Endothelial cell of umbilical vein (primary cell): Measurements from ENCODE around the gene PLPP1. TPM values are rescaled to one million over a fixed set of nuclear protein-coding genes. Genes with fewer than 3 reads are reported as not detected.

ENCODE experiments used
- BruUV-seq: library from RNA; stranded (reverse); fragments of 400-500 nt; replicated peaks from 2 replicates; lab custom pipeline; 2021; lab: Mats Ljungman, UMichigan
- CTCF ChIA-PET: fragments of 300-600, 350-600 bp; sonication (Branson Sonifier 250); formaldehyde crosslinking; loops from one replicate; lab custom pipeline; 2021; ENCODE audit warnings: antibody characterized with exemption, inconsistent platforms; lab: Charles Lee
- POLR2A ChIA-PET: fragments of 300-600, 350-600 bp; sonication (Branson Sonifier 250); formaldehyde crosslinking; loops from one replicate; lab custom pipeline; 2021; ENCODE audit warnings: antibody characterized with exemption, inconsistent platforms; lab: Charles Lee
- DNase-seq: peaks from one replicate; pipeline ENCODE4 v3.0.0-alpha.2; 2011; ENCODE audit warnings: low read depth, low spot score
- FAIRE-seq: peaks from 2 replicates; lab custom pipeline; 2011; peaks lifted over from hg19 to GRCh38; lab: Jason Lieb, UNC
- H2AFZ ChIP-seq: 2 replicates; pipeline ENCODE4 v1.6.0; 2012; ENCODE audit warnings: low read depth, low read length, control low read depth, inconsistent platforms
- H3K27ac ChIP-seq: 2 replicates; pipeline ENCODE4 v1.5.1; 2011; ENCODE audit warnings: low read depth, mild to moderate bottlenecking, control low read depth, low read length, moderate library complexity; ENCODE audit not compliant: insufficient read depth
- H3K27me3 ChIP-seq, 2 experiments: 2 replicates each; pipeline versions ENCODE4 v1.6.0 to v1.6.1; 2011; ENCODE audit warnings: low read length in 2 of 2, mixed read lengths in 1 of 2; ENCODE audit not compliant: control insufficient read depth in 2 of 2, insufficient read depth in 2 of 2
- H3K36me3 ChIP-seq, 2 experiments: 2 replicates in 1 of 2; 3 replicates in 1 of 2; pipeline ENCODE4 v1.5.1; 2011; ENCODE audit warnings: low read length in 2 of 2, mild to moderate bottlenecking in 1 of 2, moderate library complexity in 1 of 2; ENCODE audit not compliant: control insufficient read depth in 2 of 2, insufficient read depth in 2 of 2; ENCODE audit errors: extremely low read depth in 1 of 2
- H3K4me1 ChIP-seq: 3 replicates; pipeline ENCODE4 v1.5.1; 2011; ENCODE audit warnings: mild to moderate bottlenecking, low read length; ENCODE audit not compliant: control insufficient read depth, insufficient read depth; ENCODE audit errors: extremely low read depth
- H3K4me2 ChIP-seq: 2 replicates; pipeline ENCODE4 v1.6.1; 2011; ENCODE audit warnings: low read length, control low read depth, mixed read lengths; ENCODE audit not compliant: insufficient read depth
- H3K4me3 ChIP-seq, 3 experiments: fragments of 200-600 bp in 1 of 3; sonication (generic), shearing (Covaris generic) in 1 of 3; replicated peaks in 1 of 3; 2 replicates each; pipeline ENCODE4 v1.5.1; 2011 to 2016; ENCODE audit warnings: control low read depth in 3 of 3, low read length in 3 of 3, mild to moderate bottlenecking in 2 of 3, inconsistent platforms in 1 of 3, low read depth in 1 of 3, moderate library complexity in 1 of 3; ENCODE audit not compliant: insufficient read depth in 1 of 3
- H3K79me2 ChIP-seq: 2 replicates; pipeline ENCODE4 v1.6.0; 2012; ENCODE audit warnings: low read length, inconsistent platforms; ENCODE audit not compliant: control insufficient read depth, insufficient read depth
- H3K9ac ChIP-seq: replicated peaks from 2 replicates; pipeline ENCODE3; 2011; ENCODE audit warnings: low read length, control low read depth; ENCODE audit not compliant: insufficient read depth; ENCODE audit errors: extremely low read depth
- H3K9me1 ChIP-seq: replicated peaks from 3 replicates; pipeline ENCODE4 v1.6.0; 2011; ENCODE audit warnings: mild to moderate bottlenecking, low read length; ENCODE audit not compliant: control insufficient read depth, insufficient read depth; ENCODE audit errors: extremely low read depth
- H3K9me3 ChIP-seq: replicated peaks from 2 replicates; pipeline ENCODE4 v1.5.1; 2012; ENCODE audit warnings: low read length, inconsistent platforms; ENCODE audit not compliant: control insufficient read depth, insufficient read depth
- H4K20me1 ChIP-seq: replicated peaks from 2 replicates; pipeline ENCODE3; 2011; ENCODE audit warnings: mild to moderate bottlenecking, low read length; ENCODE audit not compliant: control insufficient read depth, insufficient read depth; ENCODE audit errors: extremely low read depth
- EZH2 ChIP-seq: IDR thresholded peaks from 2 replicates; pipeline ENCODE4 v1.6.1; 2012; ENCODE audit warnings: borderline replicate concordance, low read depth, mild to moderate bottlenecking, moderate library complexity, low read length, inconsistent platforms; ENCODE audit not compliant: severe bottlenecking
- FOS ChIP-seq: IDR thresholded peaks from 2 replicates; pipeline ENCODE4 v1.6.1; 2011; ENCODE audit warnings: mild to moderate bottlenecking, low read length, moderate library complexity, borderline replicate concordance; ENCODE audit not compliant: insufficient read depth
- GATA2 ChIP-seq: IDR thresholded peaks from 2 replicates; pipeline ENCODE4 v1.7.0; 2011; ENCODE audit warnings: low read depth, mild to moderate bottlenecking, moderate library complexity, mixed read lengths, low read length; ENCODE audit not compliant: insufficient read length, insufficient read depth
- JUN ChIP-seq: IDR thresholded peaks from 2 replicates; pipeline ENCODE4 v1.6.1; 2011; ENCODE audit warnings: borderline replicate concordance, low read depth; ENCODE audit not compliant: insufficient read length, insufficient read depth
- MAX ChIP-seq: IDR thresholded peaks from 2 replicates; pipeline ENCODE4 v1.6.1; 2011; ENCODE audit not compliant: insufficient read depth, insufficient read length
- MYC ChIP-seq: IDR thresholded peaks from one replicate; pipeline ENCODE4 v1.6.1; 2011; ENCODE audit warnings: mild to moderate bottlenecking, low read depth, low read length
- POLR2A ChIP-seq: IDR thresholded peaks from 2 replicates; pipeline ENCODE4 v1.6.1; 2012; ENCODE audit warnings: low read depth, mild to moderate bottlenecking, control low read depth, low read length
- POLR2AphosphoS5 ChIP-seq: IDR thresholded peaks from 2 replicates; pipeline ENCODE4 v1.6.1; 2012; ENCODE audit warnings: low read depth, mild to moderate bottlenecking, control low read depth, low read length, moderate library complexity; ENCODE audit not compliant: insufficient read depth
- dilution Hi-C: fragments of 300-500 bp; cut with MboI; formaldehyde crosslinking; loops from one replicate; pipeline ENCODE4 v1.15.0; 2019; ENCODE audit warnings: low sequenced_read_pairs; ENCODE audit not compliant: extremely low pct_ligation_motif_present
- intact Hi-C: fragments of 100-400 bp; cut with micrococcal nuclease; formaldehyde crosslinking; loops from one replicate; pipeline ENCODE4 v1.10.0; 2022
- polyA plus RNA-seq, 4 experiments: library from polyadenylated mRNA; depleted of rRNA in 3 of 4; stranded (reverse) in 3 of 4; unstranded in 1 of 4; fragments of >200 nt; gene quantifications; 2 replicates each; pipeline versions ENCODE4 v1.2.1 to v1.2.3, GENCODE V29; 2011 to 2012; ENCODE audit warnings: missing spikeins in 1 of 4
- total RNA-seq: library from RNA; stranded (reverse); gene quantifications from 2 replicates; pipeline ENCODE4 v1.2.3, GENCODE V29; 2021
- TF ChIP-seq, protein P1 (sequence below), 2 donors: IDR thresholded peaks; 1 replicate in 1 of 2; 2 replicates in 1 of 2; pipeline ENCODE4 v1.5.1; 2011; ENCODE audit warnings: low read length in 2 of 2, mild to moderate bottlenecking in 2 of 2, moderate library complexity in 2 of 2, control low read depth in 1 of 2, inconsistent platforms in 1 of 2, low read depth in 1 of 2; ENCODE audit not compliant: insufficient read depth in 1 of 2; ENCODE audit errors: extremely low read depth in 1 of 2

PLPP1 gene
- total and polyA plus RNA-seq, 2 donors (not counting 3 experiments of a cell fraction or from before 2014, with no cell fraction given): 14.3 to 25.9 TPM

DNA sequence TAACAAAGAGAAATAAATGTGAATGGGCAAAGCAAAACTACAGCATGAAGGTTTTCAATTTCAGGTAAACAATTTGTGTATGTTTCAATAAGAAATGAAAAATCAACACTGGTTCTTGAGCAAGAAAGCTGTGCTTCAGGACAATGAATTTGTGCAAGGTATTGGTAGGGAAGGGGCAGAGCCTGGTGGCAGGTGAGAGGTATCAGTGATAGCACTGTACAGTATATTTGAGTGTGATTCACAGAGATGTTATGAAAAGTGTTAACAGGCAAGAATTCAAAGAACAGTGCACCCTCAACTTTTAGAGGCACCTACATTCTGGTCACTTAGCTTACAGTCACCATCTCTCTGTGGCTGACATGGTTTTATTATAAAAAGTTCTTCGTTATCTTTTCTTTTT lies 25.7 kb downstream of the PLPP1 start:
- Histone ChIP-seq H3K4me1 (no peaks in the 10 kb centered on the region), H4K20me1 (no peaks in the 10 kb centered on the region), H3K27me3 (no peaks in the 10 kb centered on the region), H3K27ac (no peak overlapping the region), H3K79me2 (no peaks in the 10 kb centered on the region), H2AFZ (no peak overlapping the region), H3K36me3 (no peaks in the 10 kb centered on the region), H3K4me3 (no peak overlapping the region), H3K4me2 (no peak overlapping the region), H3K9me3 (no peaks in the 10 kb centered on the region), H3K9ac (no peak overlapping the region), H3K9me1 (no peaks in the 10 kb centered on the region)
- intact Hi-C loops (no loop called here), dilution Hi-C loops (no loop called here)
- FAIRE-seq (no peak), DNase-seq (no peak)
- POLR2A ChIA-PET: no interaction called here
- CTCF ChIA-PET: interaction anchor here (0.8 to 0.9 kb wide), 2 partner anchors 11 to 13 kb away, joined by 3 to 4 read pairs; no protein-coding TSS in a partner anchor
- no peak for TF ChIP-seq FOS
- no peak for TF ChIP-seq EZH2
- no peak for TF ChIP-seq MYC
- no peak for TF ChIP-seq JUN
- TF ChIP-seq GATA2: no peak
- TF ChIP-seq POLR2A: no peak
- TF ChIP-seq, protein P1, sequence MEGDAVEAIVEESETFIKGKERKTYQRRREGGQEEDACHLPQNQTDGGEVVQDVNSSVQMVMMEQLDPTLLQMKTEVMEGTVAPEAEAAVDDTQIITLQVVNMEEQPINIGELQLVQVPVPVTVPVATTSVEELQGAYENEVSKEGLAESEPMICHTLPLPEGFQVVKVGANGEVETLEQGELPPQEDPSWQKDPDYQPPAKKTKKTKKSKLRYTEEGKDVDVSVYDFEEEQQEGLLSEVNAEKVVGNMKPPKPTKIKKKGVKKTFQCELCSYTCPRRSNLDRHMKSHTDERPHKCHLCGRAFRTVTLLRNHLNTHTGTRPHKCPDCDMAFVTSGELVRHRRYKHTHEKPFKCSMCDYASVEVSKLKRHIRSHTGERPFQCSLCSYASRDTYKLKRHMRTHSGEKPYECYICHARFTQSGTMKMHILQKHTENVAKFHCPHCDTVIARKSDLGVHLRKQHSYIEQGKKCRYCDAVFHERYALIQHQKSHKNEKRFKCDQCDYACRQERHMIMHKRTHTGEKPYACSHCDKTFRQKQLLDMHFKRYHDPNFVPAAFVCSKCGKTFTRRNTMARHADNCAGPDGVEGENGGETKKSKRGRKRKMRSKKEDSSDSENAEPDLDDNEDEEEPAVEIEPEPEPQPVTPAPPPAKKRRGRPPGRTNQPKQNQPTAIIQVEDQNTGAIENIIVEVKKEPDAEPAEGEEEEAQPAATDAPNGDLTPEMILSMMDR (IDR thresholded peaks at IDR 0.05; ENCODE audit: extremely low read depth in 1 of 2, insufficient read depth in 1 of 2, low read depth in 1 of 2, low read length in 2 of 2): no peak
- no peak for TF ChIP-seq MAX
- TF ChIP-seq POLR2AphosphoS5: no peak
- BruUV-seq: no TSS peak
